Measurements from ENCODE around the gene MRPL30.
"Not testable (repeated sequence)": the region's sequence is repeated elsewhere in the genome, so short reads cannot be mapped to it uniquely, and the experiment has no call there.

Gene MRPL30

DNA sequence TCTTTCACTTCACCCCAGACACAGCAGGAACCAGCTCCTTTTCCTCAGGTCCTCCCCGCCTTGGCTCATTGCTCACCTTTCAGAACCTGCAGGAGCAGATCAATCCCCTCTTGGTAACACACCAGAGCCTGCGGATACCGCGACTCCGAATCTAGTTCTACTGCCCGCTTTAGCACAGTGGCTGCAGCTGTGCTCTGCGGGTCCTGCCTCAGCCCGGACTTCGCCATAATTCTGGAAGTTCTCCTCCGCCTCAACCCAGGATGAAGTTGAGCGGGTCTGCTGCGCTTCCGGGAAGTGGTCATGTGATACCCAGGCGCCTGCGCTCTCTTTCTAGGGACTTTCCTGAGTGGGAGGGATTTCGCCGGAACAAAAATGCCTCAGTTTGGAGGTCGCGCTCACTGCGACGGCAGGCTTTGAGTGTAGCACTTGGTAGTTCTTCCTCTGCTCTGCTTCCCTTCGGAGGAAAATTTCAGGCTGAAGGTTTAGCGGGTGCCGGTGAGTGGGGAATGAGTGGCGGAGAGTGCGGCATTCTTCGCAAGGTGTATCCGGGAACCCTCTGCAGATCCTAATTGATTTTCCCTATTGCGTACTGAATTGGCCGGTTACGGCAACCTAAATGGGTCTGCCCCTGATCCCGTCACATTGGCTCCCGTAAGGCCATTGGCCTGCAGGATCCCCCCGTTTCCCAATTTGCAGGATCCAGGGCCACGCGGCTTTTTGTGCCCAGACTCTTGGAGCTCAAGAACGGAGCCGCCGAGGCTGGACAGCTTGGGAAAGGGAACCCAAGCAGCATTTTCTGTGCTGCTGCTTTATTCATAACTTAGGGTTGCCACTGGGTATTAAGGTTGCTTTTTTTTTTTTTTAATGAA, at the start of gene MRPL30, which contains the start of gene MITD1:
Gene MRPL30, plus strand, starts transcription at position 430 of the 869 bp plus-strand sequence. CDS start 5,020 bp downstream, outside the sequence.
Gene MITD1, minus strand, starts transcription at position 304 of the 869 bp plus-strand sequence. Its CDS starts 77 bp downstream, at position 227.
- peak; percentile 97 for DNase-seq

DNA sequence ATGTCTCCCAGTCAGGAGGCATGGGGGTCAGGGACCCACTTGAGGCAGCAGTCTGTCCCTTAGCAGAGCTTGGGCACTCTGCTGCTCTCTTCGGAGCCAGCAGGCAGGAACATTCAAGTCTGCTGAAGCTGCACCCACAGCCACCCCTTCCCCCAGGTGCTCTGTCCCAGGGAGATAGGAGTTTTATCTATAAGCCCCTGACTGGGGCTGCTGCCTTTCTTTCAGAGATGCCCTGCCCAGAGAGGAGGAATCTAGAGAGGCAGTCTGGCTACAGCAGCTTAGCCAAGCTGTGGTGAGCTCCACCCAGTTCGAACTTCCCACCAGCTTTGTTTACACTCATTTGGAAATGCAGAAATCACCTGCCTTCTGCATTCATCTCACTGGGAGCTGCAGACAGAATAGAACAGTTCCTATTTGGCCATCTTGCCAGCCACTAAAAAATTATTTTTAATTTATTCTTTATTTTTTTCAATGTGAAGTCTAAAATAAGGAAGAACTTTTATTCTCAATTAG, 45.9 kb upstream of the MRPL30 start:
- not testable (repeated sequence) for DNase-seq

DNA sequence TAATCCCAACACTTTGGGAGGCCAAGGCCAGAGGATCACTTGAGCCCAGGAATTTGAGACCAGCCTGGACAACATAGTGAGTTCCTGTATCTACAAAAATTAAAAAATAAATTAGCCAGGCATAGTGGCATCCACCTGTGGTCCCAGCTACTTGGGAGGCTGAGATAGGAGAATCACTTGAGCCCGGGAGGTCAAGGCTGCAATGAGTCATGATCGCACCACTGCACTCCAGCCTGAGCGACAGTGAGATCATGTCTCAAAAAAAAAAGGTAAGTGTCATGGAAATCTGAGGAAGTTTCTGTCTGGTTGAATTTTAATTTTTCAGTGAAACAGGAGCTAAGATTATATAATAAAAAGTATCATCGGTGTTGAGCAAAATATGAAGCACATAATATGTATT, 42.0 kb upstream of the MRPL30 start:
- DNase-seq = no peak

DNA sequence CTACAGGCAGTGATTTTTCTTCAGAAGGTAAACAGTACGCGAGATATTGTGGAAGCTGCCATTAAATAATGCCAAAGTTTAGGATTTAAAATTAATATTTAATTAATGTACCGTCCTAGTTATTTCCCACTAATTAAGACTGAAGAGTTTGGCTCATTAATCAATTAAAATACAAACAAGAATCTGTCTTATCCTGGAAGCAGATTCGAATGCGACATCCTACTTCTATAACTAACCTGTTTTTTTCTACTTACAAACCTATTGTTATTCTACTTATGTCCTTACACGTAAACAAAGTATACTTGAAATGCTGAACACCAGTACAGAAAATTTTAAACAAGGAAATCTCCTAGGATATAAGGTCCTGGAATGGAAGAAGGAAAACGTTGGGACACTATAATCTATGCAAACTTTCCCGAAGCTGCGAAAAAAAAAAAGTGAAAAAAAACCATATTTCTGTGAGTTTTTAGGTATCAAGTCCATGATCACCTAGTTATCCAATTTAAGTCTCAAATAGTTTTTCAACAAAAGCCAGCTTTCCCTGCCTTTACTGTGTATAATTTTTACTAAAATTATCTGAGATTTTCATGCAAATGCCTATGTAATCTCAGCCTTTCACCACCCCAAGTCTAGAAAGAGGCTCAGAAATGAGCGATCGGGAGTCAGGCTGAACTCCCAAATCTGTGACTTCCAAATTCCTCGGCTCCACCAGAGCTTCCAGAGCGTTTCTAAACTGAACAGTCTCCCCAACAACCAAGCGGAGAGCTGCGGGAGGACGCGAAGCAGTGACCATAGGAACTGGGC, 40.7 kb upstream of the MRPL30 start:
- DNase-seq = no peak

DNA sequence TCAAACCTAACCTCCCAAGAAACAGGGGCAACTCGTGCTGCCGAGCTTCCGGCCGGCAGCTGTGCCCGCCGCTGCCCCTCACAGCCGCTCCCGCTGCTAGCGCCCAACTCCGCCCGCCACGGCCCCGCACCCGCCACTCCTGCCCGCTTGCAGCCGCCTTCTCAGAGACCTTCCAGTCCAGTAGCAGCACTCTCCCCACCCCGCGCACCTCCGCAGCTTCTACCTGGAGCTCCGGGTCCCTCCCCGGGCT, 40.2 kb upstream of the MRPL30 start:
- DNase-seq = no peak

DNA sequence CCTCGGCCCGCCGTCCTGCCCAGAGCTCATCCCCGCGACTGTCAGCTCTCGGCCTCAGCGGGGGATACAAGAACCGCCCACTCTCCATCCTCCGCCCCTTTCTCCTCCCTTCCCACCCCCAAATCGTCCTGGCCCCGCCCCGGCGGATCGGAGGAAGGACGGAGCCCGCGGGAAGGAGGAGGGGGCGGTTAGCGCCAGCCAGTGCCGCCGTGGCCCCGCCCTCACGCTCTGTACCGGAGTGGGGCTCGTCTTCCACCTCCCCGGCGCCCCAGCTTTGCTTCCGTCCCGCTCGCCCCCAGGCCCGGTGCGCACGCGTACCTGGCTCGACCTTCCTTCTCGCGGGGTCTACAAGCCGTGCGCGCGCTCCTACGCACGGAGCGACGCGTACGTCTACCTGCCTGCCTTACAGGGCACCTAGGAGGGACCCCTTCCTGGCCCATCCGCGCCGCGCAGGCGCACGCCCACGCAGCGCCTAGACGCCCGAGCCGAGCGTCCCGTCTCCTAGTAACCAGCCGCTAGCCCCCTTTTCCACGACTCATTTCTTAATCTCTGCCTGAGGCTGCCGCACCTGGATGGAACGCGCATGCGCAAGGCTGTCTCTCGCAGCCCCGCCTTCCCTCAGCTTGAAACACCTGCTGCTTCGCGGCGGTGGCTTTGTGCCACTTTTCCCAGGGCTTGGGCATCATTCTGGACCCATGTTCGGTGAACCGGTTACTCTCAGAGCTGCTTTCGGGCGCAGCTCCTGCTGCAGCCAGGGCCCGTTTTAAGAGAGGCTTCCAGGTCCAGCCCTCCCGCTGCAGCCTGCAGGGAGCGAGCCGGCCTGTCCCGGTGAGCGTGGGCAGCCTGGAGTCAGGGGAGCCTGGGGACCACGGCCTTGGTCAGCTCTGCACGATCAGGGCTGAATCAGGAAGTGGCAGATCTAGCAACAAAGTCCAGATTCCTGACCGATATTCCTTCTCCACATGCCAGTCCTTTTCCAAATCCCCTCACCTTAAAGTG, 39.6 kb upstream of the MRPL30 start, which contains the start of gene C2orf15:
Gene C2orf15, plus strand, starts transcription at position 598 of the 999 bp plus-strand sequence. CDS start 8,852 bp downstream, outside the sequence.
- peak; percentile 97 for DNase-seq

DNA sequence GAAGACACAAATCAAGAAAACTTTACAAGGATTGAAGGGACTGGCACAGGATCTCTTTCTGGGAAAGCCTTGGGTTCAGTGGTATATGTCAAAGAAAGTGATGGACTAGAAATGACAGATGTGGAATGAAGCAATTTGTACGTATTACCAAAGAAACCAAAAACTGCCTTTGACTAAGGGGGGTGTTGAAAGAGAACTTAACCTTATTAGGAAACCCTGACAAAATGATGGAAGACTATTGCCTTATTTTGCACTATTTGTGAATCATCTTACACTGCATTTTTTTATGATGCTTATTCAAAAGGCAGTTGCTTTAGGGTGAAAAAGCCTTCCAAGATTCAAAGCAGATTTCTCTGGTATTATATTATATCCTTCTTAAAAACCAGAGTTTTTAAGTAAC, 30.3 kb upstream of the MRPL30 start:
- DNase-seq = no peak

DNA sequence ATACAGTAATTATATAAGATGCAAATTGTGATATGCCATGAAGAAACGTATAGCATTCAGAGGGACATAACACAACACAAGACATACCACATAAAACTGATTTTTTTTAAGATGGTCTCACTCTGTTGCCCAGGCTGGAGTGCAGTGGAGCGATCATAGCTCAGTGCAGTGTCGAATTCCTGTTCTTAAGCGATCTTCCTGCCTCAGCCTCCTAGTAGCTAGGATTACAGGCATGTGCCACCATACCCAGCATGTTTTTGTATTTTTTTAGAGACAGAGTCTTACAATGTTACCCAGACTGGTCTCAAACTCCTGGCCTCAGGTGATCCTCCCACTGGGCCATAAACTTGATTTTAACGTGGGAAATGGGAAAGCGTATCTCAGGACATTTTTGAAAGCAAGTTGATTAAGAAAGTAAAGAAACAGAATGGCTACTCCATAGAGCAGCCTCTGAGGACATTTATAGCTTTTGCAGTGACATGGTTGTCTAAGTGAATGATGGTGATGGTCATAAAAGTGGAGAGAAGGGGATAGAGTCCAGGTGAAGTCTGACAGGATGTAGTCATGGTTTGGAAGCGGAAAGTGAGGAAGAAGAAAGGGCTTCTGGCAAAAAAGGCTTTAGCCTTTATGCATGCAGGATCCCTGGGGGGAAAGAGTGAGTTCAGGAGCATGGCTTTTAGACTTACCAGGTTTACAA, 28.6 kb upstream of the MRPL30 start:
- DNase-seq = no peak

DNA sequence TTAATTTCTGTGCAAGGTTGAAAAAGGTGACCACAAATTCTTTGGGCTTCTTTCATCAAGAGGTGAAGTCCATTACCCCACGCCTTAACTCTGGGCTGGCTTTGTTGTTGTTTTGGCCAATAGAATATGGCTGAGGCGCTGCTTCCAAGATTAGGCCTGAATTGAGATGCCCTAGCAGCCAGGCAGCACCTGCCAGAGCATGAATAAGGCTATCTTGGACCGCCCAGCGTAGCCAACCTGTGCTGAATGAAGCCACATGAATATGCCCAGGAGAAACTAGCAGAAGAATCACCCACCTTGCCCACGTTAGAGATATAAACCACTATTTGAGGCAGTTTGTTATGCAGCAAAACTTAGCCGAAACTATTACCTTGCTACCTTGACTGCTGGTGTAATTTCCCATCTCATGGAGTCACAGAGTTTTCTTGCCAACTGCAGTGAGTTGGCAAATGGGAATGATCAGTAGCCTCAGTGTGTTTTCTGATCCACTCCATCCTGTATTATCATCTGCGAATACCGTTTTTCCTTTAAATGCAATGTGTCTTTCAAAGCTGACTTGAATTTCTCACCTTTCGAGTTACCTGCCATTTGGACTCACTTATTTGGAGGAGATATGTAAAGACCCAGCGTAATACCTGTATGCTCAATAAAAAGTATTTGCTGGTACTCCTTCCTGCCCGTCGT, 26.9 kb upstream of the MRPL30 start:
- no peak for DNase-seq

DNA sequence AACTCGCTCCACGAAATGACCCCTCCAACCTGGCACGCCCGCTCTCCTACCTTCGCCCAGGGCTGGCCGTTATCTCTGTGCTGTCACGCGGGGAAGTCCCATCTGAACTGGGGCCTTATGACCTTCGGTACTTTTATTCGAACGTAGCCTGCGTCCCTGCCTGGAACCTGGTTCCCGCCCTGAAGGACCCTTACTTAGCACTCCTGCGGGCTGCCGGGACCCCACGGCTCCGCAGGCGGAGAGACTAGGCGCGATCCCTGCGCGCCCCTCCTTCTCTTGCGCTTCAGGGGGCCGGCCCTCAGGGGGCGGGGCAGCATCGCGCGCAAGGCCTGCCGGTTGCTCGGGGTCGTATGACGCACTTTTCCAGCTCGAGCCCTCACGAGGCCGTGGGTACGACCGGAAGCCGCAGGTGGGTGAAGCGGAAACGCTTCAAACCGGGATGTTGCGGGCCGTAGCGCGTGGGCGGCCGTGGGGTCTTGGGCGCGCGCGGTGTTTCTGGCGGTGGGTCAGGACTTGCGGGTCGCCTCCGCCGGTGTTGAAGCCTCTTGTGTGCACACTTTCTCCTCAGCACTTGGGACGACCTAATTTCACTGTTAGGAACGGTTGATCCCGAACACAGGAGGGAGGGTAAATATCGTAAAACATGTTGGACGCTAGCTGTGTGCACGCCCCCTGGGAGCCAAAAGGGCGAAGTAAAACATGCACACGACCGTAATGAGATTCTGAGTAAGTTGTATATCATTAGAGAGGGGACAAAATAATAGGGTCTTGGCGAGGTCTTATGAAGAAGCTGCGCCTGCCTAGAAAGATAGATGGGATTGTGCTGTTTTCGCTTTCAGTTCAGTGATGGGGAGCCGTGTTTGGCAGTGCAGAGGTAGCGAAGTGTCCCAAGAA, 26.1 kb upstream of the MRPL30 start, which contains the start of the genes LIPT1 and TSGA10:
Gene LIPT1, plus strand, starts transcription at position 325 of the 894 bp plus-strand sequence. CDS start 6,991 bp downstream, outside the sequence.
Gene TSGA10, minus strand, starts transcription at position 300 of the 894 bp plus-strand sequence. CDS start 45,503 bp downstream, outside the sequence.
- peak; percentile 93 for DNase-seq

DNA sequence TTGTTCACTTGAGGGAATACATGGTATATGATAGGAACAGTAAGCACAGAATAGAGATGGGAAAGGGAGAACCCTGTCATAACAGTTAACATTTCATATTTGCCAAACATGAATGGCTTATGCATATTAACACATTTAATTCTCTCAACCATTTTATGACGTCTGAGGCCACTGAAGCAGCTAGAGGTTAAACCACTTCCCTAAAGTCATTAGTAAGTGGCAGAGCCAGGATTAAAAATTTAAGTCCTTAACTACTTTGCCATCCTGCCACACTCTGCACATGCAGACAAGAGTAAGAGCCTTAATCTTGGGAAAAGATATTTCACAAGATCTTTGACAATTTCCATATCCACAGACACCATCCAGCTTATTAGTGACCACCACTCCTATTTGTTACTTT, 24.1 kb upstream of the MRPL30 start:
- DNase-seq = no peak

DNA sequence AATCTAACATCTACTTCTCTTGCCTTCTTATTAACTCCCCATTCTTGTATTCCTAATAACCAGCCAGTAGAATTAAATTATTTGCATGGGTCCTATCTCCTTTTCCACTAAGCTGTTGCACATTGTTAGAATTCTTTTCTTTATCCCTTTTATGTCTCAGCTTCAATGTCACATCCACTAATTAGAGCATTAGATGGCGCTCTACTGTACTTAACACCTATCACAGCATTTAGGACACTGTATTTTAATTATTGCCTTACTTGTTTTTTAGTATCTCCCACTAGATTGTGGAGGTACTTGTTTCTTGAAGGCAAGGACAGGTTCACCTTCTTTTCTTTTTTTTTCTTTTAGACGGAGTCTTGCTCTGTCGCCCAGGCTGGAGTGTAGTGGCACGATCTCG, 22.4 kb upstream of the MRPL30 start:
- DNase-seq = no peak

DNA sequence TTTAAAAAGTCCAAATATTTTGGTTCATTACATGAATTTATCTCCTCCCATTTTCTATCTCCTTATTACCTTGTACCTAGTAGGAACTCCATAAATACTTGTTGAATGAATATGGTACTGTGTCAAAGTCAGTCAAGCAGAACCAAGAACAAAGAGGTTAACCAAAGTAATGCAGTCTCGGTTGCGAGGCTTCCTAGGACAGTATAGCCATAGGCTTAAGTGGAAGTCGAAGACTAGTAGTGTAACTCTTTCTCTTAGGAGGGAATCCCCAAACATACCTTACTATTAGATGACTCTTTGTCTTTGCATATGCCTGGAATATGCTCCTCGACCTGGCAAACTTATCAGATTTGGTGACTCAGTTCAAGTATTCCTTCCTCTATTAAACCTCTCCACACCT, 21.4 kb upstream of the MRPL30 start:
- no peak for DNase-seq

DNA sequence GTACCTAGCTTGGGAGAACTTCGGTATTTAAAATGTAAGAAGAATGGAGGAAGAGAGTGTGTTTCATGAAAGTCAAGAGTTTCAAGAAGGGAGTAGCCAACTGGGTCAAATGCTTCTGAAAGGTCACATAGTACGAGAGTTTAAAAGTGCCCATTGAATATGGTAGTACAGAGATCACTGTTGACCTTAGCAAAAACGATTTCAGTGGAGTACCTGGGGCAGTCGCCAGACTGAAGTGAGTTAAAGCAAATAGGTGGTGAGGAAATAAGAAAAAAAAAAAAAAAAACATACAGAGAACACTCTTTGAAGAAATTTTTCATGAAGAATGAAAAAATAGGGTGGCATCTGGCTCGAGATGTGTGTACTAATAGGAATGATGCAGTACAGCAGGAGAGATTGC, 14.8 kb upstream of the MRPL30 start:
- no peak for DNase-seq

DNA sequence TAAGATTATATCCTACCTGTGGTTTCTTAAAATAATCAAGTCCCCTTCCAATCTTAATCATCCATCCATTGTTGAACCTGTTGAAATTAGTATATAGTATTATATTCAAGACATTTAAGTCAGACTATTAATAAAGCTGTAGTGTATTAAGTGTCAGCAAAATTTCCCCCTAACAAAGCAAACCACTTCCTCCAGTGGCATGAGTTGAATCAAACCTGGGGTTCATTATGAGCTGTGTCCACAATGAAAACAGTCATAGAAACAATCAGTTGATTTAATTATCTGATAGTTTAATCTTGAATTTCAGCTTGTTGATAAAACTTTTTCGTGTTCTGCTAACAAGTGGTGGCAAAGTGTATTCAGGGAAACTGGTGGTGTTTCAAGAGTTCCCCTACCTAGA, 11.4 kb upstream of the MRPL30 start:
- DNase-seq = no peak

DNA sequence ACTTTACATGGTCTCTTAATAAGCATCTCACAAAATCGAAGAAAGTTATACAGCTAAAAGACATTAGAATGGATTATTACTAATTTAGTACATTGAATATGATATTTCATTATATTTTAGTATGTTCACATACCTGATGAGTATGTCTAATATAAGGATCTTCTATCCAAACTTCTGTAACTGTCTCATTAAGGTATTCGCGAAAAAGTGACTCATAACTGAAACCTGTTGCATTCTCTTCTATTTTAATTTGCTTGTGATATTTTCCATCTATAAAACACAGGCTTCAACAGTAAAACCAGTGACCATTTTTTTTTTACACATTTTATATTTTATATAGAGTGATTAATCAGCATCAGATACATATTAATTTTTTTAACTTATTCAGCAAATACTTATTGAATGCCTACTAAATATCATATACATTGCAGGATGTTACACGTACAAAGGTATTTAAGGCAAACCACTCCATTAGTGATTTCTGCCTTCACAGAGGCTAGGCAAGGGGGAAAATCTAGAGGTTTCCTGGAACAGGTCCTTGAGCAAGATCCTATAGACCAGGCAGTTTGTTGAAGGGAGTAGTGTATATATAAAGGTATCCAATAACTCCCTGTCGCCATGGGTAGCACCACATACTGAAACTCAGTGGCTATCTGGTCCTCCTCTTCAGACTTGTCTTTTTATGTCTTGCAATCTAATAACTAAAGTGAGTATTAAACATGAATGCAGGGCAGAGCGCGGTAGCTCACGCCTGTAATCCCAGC, 9.4 kb upstream of the MRPL30 start:
- no peak for DNase-seq

DNA sequence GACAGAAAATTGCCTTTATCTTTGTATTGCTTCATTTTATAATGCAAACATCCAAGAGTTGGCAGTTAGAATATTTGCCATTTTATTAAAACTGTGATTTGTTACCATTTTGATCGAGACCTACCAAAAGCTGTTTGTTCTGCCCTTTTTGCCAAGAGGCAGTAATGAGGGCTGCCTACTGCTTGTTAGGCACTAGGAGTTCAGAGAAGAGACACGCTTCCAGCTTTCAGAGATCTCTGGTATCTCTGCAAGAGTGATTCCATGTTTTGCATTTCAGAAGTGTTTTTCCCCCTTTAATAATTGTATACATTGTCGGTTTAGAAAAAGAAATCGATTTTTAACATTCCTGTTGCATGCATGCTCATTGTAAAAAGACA, 628 bp downstream of the MRPL30 start:
- DNase-seq = no peak

DNA sequence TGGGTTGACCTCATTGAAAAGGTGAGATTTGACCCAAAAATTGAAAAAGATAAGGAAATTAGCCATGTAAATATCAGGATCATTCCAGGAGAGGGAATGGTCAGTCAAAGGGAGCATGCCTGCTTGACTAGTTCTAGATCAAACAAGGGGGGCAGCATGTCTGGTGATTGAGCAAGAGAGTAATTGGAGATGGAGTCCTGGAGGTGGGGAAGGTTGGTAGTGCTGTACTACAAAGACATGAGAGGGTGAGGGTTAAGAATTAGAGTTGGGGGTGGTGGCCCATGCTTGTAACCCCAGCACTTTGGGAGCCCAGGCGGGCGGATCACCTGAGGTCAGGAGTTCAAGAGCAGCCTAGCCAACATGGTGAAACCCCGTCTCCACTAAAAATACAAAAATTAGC, 2.0 kb downstream of the MRPL30 start:
- DNase-seq = no peak

DNA sequence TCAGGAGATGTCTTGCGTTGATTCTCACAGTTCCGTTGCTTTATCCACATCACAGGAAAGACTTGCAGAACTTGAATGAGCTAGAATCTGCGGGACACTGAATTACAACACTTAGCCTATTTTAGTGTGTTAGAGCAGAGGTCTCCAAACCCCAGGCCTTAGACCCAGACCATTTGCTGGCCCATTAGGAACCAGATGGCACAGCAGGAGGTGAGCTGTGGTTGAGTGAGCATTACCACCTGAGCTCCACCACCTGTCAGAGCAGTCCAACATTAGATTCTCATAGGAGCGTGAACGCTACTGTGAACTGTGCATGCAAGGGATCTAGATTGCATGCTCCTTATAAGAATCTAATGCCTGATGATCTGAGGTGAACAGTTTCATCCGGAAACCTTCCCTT, 3.8 kb downstream of the MRPL30 start:
- DNase-seq = no peak
